ENCODE measurements around the gene R3HCC1L.

Gene R3HCC1L

DNA sequence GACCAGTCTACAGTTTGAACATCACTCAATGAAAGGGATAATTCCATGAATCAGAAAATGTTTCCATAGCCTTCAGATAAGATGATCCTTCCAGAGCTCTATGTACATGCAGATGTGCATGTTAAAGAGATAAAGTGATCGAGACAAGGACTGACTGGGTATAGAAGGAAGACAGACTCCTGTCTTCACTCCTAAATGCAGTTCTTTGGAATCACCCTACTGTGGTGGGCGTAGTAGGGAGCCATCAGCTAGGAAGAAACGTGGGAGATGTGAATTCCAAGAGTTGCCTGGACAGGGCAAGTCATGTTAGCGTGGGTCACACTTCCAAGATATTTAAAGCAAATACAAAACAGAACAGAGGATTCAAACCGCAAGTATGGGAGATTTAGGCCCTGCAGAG, 109.7 kb downstream of the R3HCC1L start:
- Histone ChIP-seq H3K9me3 (ENCODE audit: control insufficient read depth, insufficient read depth, low read length) (no peaks in the 10 kb centered on the region), H3K4me2 (ENCODE audit: low read length) (no peak overlapping the region), H3K27me3 (ENCODE audit: control insufficient read depth, low read length) (no peaks in the 10 kb centered on the region), H3K9me2 (replicated peaks; ENCODE audit: control insufficient read depth, low read length) (no peaks in the 10 kb centered on the region), H4K20me1 (ENCODE audit: control insufficient read depth, insufficient read depth, low read depth, low read length) (no peaks in the 10 kb centered on the region), H3K4me3 (ENCODE audit: low read length) (no peak overlapping the region), H3K4me1 (ENCODE audit: control insufficient read depth, low read length) (no peaks in the 10 kb centered on the region), H3F3A (ENCODE audit: control insufficient read depth, insufficient read depth) (0 out of 2 replicates have a peak, but pooled peaks cover 3% of the 10 kb centered on the region), H3K79me2 (ENCODE audit: control insufficient read depth, low read length) (no peaks in the 10 kb centered on the region), H3K27ac (ENCODE audit: low read depth, low read length) (no peak overlapping the region), H3K36me3 (ENCODE audit: control insufficient read depth, low read length) (peaks cover 85% of the 10 kb centered on the region)
- TF ChIP-seq EZH2phosphoT487 (IDR thresholded peaks at IDR 0.05; ENCODE audit: borderline replicate concordance, low read length), result no peak
- TF ChIP-seq, protein P1, sequence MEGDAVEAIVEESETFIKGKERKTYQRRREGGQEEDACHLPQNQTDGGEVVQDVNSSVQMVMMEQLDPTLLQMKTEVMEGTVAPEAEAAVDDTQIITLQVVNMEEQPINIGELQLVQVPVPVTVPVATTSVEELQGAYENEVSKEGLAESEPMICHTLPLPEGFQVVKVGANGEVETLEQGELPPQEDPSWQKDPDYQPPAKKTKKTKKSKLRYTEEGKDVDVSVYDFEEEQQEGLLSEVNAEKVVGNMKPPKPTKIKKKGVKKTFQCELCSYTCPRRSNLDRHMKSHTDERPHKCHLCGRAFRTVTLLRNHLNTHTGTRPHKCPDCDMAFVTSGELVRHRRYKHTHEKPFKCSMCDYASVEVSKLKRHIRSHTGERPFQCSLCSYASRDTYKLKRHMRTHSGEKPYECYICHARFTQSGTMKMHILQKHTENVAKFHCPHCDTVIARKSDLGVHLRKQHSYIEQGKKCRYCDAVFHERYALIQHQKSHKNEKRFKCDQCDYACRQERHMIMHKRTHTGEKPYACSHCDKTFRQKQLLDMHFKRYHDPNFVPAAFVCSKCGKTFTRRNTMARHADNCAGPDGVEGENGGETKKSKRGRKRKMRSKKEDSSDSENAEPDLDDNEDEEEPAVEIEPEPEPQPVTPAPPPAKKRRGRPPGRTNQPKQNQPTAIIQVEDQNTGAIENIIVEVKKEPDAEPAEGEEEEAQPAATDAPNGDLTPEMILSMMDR (IDR thresholded peaks at IDR 0.05; ENCODE audit: low read depth, low read length, poor library complexity, severe bottlenecking), result no peak

DNA sequence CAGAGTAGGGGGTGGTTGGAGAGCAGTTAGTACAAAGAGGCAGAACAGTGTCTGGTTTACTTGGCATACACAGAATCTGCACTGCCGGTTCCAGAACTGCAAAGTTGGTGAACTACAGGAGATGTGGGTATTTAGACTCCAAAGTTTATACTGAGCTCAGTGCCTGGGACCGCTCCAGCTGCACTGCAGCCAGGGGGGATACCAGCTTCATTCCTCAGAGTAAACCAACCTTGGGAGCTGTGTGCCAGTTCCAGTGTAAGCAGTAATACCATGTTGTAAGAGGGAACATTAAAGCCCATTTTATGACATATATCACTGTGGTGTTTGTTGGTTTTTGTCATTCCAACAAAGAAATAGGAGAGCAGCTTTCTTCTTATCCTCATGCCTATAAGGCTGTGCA, 110.1 kb downstream of the R3HCC1L start:
- Histone ChIP-seq H3K27ac (ENCODE audit: low read depth, low read length) (no peak overlapping the region), H3K27me3 (ENCODE audit: control insufficient read depth, low read length) (no peaks in the 10 kb centered on the region), H3K79me2 (ENCODE audit: control insufficient read depth, low read length) (no peaks in the 10 kb centered on the region), H3F3A (ENCODE audit: control insufficient read depth, insufficient read depth) (0 out of 2 replicates have a peak, but pooled peaks cover 3% of the 10 kb centered on the region), H3K9me2 (replicated peaks; ENCODE audit: control insufficient read depth, low read length) (no peaks in the 10 kb centered on the region), H3K36me3 (ENCODE audit: control insufficient read depth, low read length) (peaks cover 82% of the 10 kb centered on the region), H3K4me1 (ENCODE audit: control insufficient read depth, low read length) (no peaks in the 10 kb centered on the region), H4K20me1 (ENCODE audit: control insufficient read depth, insufficient read depth, low read depth, low read length) (no peaks in the 10 kb centered on the region), H3K4me3 (ENCODE audit: low read length) (no peak overlapping the region), H3K9me3 (ENCODE audit: control insufficient read depth, insufficient read depth, low read length) (no peaks in the 10 kb centered on the region), H3K4me2 (ENCODE audit: low read length) (no peak overlapping the region)
- TF ChIP-seq, protein P1 (IDR thresholded peaks at IDR 0.05; ENCODE audit: low read depth, low read length, poor library complexity, severe bottlenecking), result no peak
- no peak for TF ChIP-seq EZH2phosphoT487 (IDR thresholded peaks at IDR 0.05; ENCODE audit: borderline replicate concordance, low read length)

DNA sequence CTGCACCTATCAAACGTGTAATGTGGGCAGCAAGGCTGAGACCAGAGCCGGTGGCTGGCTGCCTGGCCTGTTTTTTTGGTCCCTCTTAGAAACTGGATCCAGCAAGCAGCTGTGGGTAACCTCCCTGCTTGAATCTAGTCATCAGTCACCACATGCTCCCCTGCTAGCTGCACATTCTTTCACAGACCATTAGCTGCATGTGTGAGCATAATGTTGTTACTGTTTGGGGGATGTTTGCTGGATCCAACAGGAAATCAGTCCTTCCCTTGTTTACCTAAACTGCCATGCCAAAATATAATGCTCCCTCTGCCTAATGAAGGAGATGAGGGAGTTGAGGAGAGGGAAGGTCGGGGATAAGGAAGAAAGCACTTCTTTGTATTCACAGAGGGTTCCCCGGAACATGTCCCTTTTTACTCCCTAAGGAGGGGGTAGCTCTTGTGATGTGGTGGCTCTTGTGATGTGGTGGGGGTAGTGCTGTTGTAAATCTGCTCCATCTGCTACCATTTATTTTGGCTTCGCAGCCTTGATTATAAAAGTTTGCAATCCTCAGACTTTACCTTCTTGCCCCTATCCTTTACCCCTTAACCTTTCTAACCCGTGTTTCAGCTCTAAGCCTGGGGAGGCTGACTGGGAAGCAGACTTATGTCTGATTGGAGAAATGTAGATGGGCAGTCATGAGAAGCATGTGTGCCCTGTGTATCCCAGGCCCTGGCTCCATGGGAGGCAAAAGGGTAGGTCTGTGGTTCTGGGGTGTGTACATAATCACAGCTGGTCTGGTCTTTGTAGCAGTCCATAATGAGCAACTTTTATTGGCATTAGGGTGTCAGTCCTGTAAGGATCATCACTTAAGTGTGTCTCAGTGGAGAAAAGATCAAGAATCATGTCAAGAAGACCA, 112.7 kb downstream of the R3HCC1L start:
- peaks cover 79% of the 10 kb centered on the region for H3K36me3 ChIP-seq (ENCODE audit: control insufficient read depth, low read length)
- H3K79me2 ChIP-seq (ENCODE audit: control insufficient read depth, low read length), result no peaks in the 10 kb centered on the region
- H4K20me1 ChIP-seq (ENCODE audit: control insufficient read depth, insufficient read depth, low read depth, low read length), result no peaks in the 10 kb centered on the region
- no peaks in the 10 kb centered on the region for H3K9me3 ChIP-seq (ENCODE audit: control insufficient read depth, insufficient read depth, low read length)
- no peaks in the 10 kb centered on the region for H3K9me2 ChIP-seq (replicated peaks; ENCODE audit: control insufficient read depth, low read length)
- H3K4me2 ChIP-seq (ENCODE audit: low read length), result no peak overlapping the region
- TF ChIP-seq EZH2phosphoT487 (IDR thresholded peaks at IDR 0.05; ENCODE audit: borderline replicate concordance, low read length), result no peak
- TF ChIP-seq, protein P1 (IDR thresholded peaks at IDR 0.05; ENCODE audit: low read depth, low read length, poor library complexity, severe bottlenecking), result no peak
- no peaks in the 10 kb centered on the region for H3K4me1 ChIP-seq (ENCODE audit: control insufficient read depth, low read length)
- H3F3A ChIP-seq (ENCODE audit: control insufficient read depth, insufficient read depth), result no peaks in the 10 kb centered on the region
- no peak overlapping the region for H3K4me3 ChIP-seq (ENCODE audit: low read length)
- no peak overlapping the region for H3K27ac ChIP-seq (ENCODE audit: low read depth, low read length)
- no peaks in the 10 kb centered on the region for H3K27me3 ChIP-seq (ENCODE audit: control insufficient read depth, low read length)

Measured in DOHH2 (cell line).